ENCODE measurements around the gene UTS2R.

UTS2R gene

GRCh38 chr17:82416264-82416663 is 44.7 kb downstream of the UTS2R start:
- DNase-seq, result no peak
- intact Hi-C loops (cut with DNase I), result loop anchor here (10.0 kb wide), 1 partner anchor 171 kb away; no protein-coding TSS in a partner anchor

GRCh38 chr17:82416771-82417170 is 45.2 kb downstream of the UTS2R start:
- no peak for DNase-seq
- intact Hi-C loops (cut with DNase I), result loop anchor here (10.0 kb wide), 1 partner anchor 172 kb away; no protein-coding TSS in a partner anchor

- DNase-seq, result peak; percentile 59 to 97 (median 74)
- intact Hi-C loops (cut with DNase I), result loop anchor here (10.0 kb wide), 1 partner anchor 173 kb away; no protein-coding TSS in a partner anchor
Measured at GRCh38 chr17:82418001-82418986, 46.7 kb downstream of the UTS2R start, which contains the start of the genes HEXD and OGFOD3. Gene HEXD (plus strand): TSS chr17:82418347. CDS start chr17:82419800, 1,453 bp downstream. Gene OGFOD3 (minus strand): TSS chr17:82418586. CDS start chr17:82418485, 101 bp downstream.

- intact Hi-C loops (cut with DNase I), result loop anchor here (10.0 kb wide), 1 partner anchor 175 kb away; no protein-coding TSS in a partner anchor
- DNase-seq, result no peak
Measured at GRCh38 chr17:82419540-82419939, 48.0 kb downstream of the UTS2R start.

- DNase-seq, result peak in 3 of 10 donors; percentile 49 to 60 (median 56)
- intact Hi-C loops (cut with DNase I), result no loop called here
Measured at GRCh38 chr17:82424001-82424862, 52.7 kb downstream of the UTS2R start.

GRCh38 chr17:82424863-82425159 is 53.2 kb downstream of the UTS2R start:
- no peak for DNase-seq
- intact Hi-C loops (cut with DNase I), result no loop called here
